ENCODE results near the gene TOX2.

- TF ChIP-seq CTCF (conservative IDR thresholded peaks at IDR 0.05; ENCODE audit: low read depth, low read length) = no peak
- TF ChIP-seq FOS (IDR thresholded peaks at IDR 0.05; ENCODE audit: low read depth, low read length) = no peak
- no peak for TF ChIP-seq POLR2A (IDR thresholded peaks at IDR 0.05; ENCODE audit: low read depth, low read length)
- TF ChIP-seq BHLHE40 (IDR thresholded peaks at IDR 0.05; ENCODE audit: low read depth, low read length) = no peak
- TF ChIP-seq CEBPB (IDR thresholded peaks at IDR 0.05; ENCODE audit: low read depth, low read length) = no peak
- no peak for TF ChIP-seq USF2 (IDR thresholded peaks at IDR 0.05; ENCODE audit: low read depth, low read length)
These were observed 137.0 kb downstream of the TOX2 start for GRCh38 chr20:44051661-44052000.

Data from IMR-90 (cell line).